Stimulated activated CD8-positive, alpha-beta memory T cell treated with anti-CD3 and anti-CD28 coated beads, Interleukin-12 subunit alpha, Interleukin-12 subunit beta, amount 100 ng/mL, for 1 hour (primary cell): ENCODE data around the gene PRR20E.
"Not testable (repeated sequence)": the region's sequence is repeated elsewhere in the genome, so short reads cannot be mapped to it uniquely, and the experiment has no call there.

Source experiments
- DNase-seq: peaks from one replicate; pipeline ENCODE4 v3.0.0-alpha.2; 2020; ENCODE audit warnings: low read depth

The PRR20E gene

DNA sequence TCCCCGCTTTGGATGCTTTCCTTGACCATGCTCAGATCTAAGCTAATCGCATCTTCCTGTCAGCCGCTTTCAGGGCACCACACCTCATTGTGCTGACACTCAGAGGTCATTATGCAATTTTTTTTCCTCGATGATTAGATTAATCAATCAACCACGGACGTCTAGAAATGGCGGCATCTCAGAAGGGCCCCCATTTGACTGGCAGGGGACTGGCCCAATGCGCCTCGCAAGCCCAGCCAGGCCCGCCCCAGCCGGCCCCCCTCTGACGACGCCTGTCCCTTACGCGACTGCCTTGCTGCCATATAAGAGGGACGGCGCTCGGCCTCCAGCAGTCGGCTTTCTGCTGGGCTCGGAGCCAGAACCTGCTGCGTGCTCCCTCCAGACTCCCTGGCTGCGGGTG is at the start of gene PRR20E:
PRR20E (plus strand) TSS at position 301 of the 400 bp plus-strand sequence. CDS start 387 bp downstream, outside the sequence.
- not testable (repeated sequence) for DNase-seq

DNA sequence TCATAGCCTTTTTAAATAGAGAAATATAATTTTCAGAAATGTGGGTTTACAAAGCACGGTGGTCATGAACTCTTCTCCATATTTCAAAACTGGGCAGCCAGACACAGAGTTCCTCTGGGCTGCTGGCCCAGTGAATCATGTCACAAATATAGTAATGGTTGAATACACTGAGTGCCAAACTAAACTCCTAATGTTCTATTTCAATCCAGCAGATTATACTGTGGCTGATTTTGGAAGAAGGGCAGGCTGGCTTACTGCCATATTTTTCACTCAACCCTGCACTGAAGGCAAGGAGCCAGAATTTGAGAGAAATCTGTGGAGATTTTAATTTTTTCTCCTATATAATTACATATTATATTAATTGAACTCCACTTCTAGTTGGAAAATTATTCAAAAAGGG is 43.3 kb upstream of the PRR20E start:
- DNase-seq, result no peak

DNA sequence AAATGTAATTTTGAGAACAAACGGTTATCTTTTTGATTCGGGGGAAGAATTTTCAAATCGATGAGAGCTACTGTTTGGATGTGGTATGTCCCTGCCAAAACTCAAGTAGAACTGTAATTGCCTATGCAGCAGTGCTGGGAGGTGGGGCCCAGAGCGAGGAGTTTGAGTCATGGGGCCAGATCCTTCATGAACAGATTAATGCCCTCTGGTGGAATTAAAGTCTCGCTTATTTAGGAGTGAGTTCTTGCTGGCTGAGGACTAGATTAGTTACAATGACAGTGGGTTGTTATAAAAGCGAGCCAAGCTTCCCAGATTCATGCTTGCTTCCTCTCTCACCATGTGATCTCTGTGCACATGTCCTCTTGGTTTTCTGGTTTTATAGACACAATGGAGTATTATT is 38.1 kb upstream of the PRR20E start:
- DNase-seq, result no peak

DNA sequence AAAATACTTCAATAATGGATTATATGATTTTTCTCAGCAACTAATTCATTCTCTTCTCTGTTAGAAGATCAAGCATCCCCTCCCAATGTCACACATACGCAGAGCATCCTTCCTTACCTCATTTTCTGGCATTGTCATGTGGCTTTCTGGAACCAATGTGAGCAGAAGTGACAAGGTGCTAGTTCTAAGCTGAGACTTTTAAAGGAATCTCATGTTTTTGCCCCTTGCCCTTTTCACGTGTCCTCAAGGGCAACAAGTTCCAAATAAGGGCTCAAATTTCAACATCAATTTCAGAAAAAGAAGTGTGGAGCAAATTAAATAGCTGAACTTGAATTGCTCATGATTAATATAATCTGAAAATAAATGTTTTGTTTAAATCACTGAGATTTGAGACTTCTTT is 30.9 kb upstream of the PRR20E start:
- no peak for DNase-seq

DNA sequence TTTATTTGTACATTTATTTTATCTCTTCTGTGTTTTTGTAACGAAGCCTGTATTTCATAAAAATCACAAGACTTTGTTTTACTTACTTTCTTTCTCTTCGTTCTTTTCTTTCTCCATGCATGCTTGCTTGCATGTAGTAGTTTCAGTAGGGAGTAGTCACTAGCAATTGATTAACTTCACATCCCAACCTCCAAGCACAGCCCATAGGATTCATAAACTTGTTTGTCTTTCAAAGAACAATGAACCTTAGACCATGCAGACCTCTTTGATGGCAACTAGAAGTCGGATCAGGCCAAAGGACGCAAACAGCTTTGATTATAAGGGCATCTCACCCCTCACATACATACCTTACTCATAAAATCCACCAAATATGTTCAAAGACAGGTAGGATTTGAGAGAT is 29.4 kb upstream of the PRR20E start:
- DNase-seq, result no peak

DNA sequence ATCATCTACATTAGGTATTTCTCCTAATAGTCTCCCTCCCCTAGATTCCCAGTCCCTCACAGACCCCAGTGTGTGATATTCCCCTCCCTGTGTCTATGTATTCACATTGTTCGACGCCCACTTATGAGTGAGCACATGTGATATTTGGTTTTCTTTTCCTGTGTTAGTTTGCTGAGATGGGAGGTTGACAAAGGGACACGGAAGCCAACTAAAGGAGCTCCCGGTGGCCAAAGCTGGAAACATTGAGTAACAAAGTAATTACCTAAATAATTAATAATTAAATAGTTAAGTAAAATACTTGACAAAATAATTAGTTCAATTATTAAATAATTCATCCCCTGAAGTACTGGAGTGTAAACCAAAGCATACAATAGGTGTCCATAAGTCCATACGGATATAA is 28.0 kb upstream of the PRR20E start:
- no peak for DNase-seq

DNA sequence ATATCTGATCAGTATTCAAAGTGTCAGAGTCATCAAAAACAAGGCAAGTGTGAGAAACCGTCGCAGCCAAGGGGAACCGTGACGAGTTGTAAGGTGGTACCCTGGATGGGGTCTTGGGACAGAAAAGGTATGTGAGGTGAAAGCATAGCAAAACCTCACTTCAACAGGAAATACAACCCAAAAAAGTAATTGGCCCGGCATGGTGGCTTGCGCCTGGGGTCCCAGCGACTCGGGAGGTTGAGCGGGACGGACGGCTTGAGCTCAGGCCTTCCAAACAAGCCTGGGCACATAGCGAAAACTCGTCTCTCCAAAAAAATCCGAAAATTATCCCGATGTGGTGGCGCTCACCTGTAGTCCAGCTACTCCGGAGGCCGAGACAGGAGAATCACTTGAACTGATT is 27.2 kb upstream of the PRR20E start:
- DNase-seq, result not testable (repeated sequence)

DNA sequence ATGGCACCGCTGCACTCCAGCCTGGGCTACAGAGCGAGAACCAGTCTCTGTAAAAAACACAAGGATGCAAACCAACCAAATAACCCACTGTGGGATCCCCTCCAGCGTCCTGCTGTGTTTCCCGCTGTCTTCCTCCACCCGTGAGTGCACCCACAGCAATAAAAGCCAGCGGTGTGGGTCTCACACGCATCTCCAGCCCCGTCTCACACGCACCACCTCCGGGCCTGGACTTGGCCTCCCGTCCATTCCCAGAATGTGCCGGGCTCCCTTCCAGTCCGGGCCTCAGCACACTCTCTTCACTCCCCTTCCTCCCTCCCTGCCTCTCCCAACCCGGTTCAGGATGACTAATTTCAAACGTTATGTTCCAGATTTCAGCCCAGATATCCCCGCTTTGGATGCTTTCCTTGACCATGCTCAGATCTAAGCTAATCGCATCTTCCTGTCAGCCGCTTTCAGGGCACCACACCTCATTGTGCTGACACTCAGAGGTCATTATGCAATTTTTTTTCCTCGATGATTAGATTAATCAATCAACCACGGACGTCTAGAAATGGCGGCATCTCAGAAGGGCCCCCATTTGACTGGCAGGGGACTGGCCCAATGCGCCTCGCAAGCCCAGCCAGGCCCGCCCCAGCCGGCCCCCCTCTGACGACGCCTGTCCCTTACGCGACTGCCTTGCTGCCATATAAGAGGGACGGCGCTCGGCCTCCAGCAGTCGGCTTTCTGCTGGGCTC is 26.6 kb upstream of the PRR20E start, which contains the start of gene PRR20A:
PRR20A (plus strand) TSS at position 684 of the 734 bp plus-strand sequence. CDS start 387 bp downstream, outside the sequence.
- not testable (repeated sequence) for DNase-seq

DNA sequence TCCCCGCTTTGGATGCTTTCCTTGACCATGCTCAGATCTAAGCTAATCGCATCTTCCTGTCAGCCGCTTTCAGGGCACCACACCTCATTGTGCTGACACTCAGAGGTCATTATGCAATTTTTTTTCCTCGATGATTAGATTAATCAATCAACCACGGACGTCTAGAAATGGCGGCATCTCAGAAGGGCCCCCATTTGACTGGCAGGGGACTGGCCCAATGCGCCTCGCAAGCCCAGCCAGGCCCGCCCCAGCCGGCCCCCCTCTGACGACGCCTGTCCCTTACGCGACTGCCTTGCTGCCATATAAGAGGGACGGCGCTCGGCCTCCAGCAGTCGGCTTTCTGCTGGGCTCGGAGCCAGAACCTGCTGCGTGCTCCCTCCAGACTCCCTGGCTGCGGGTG is 19.8 kb upstream of the PRR20E start, which contains the start of gene PRR20B:
PRR20B (plus strand) TSS at position 301 of the 400 bp plus-strand sequence. CDS start 387 bp downstream, outside the sequence.
- not testable (repeated sequence) for DNase-seq

DNA sequence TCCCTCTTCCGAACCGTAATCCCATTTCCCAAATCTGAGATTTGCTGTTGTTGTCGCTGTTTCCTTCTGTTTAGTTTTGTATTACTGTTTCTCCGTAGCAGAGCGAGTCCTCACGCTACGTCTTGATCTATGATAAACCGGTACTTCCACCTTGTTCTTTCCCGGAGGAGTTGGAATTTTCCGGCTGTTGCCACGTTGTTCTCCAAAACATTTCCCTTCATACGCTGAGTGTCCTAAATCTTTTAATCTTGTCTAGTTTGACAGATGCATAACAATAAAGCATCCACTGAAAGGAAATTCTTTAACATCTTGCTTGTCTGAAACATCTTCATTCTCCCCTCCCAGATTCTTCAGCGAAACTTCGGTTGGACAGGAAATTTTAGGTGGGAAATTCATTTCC is 18.9 kb upstream of the PRR20E start:
- not testable (repeated sequence) for DNase-seq

DNA sequence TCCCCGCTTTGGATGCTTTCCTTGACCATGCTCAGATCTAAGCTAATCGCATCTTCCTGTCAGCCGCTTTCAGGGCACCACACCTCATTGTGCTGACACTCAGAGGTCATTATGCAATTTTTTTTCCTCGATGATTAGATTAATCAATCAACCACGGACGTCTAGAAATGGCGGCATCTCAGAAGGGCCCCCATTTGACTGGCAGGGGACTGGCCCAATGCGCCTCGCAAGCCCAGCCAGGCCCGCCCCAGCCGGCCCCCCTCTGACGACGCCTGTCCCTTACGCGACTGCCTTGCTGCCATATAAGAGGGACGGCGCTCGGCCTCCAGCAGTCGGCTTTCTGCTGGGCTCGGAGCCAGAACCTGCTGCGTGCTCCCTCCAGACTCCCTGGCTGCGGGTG is 13.2 kb upstream of the PRR20E start, which contains the start of gene PRR20C:
PRR20C (plus strand) TSS at position 301 of the 400 bp plus-strand sequence. CDS start 387 bp downstream, outside the sequence.
- not testable (repeated sequence) for DNase-seq

DNA sequence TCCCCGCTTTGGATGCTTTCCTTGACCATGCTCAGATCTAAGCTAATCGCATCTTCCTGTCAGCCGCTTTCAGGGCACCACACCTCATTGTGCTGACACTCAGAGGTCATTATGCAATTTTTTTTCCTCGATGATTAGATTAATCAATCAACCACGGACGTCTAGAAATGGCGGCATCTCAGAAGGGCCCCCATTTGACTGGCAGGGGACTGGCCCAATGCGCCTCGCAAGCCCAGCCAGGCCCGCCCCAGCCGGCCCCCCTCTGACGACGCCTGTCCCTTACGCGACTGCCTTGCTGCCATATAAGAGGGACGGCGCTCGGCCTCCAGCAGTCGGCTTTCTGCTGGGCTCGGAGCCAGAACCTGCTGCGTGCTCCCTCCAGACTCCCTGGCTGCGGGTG is 6.7 kb upstream of the PRR20E start, which contains the start of gene PRR20D:
PRR20D (plus strand) TSS at position 301 of the 400 bp plus-strand sequence. CDS start 387 bp downstream, outside the sequence.
- DNase-seq, result not testable (repeated sequence)

DNA sequence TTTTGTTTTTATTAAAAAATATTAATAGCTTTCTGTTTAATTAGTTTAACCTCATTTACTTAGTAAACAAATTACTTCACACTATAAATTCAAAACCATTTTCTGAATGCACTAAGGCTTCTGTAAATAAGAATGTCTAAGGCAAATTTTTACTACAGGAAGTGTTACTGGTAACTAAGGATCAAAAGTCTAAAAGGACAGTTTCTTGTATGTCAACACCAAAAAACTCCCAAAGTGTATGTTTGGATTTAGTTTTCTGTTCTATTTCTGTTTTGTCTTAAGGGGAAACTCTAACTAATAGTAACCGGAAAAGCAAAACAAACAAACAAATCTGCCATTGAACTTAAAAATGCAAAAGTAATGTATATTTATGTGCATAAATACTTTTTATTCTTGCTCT is 24.7 kb downstream of the PRR20E start:
- no peak for DNase-seq

DNA sequence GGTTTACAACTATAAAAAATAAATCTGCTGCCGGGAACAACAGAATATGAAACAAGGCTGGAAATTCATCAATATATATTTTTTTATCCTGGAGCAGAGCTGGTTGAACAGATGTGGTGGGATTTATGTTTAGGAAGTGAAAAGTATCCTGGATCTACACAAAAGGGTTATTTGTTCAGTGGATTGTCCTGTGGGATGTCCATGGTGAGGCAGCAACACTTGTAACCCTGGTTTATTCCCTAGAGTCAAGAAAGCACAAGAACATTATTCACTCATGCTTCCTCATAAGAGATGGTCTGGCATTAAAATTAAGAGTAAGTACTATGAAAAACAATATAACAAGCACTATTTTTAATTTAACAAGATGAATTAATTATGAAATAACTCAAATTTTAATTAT is 46.0 kb downstream of the PRR20E start:
- no peak for DNase-seq
